GM18861 (cell line): ENCODE measurements around the gene QSOX1.

Experiments used
- ATAC-seq: cut with Tn5 transposase; IDR thresholded peaks from one replicate; pipeline ENCODE4 v1.9.1; 2021; ENCODE audit not compliant: unreplicated experiment

The QSOX1 gene

GRCh38 chr1:180211860-180212229, 57.2 kb downstream of the QSOX1 start:
- ATAC-seq = no peak

GRCh38 chr1:180213401-180214170, 58.9 kb downstream of the QSOX1 start:
- ATAC-seq = no peak

- no peak for ATAC-seq
Measured at GRCh38 chr1:180215856-180216625, 61.4 kb downstream of the QSOX1 start.

GRCh38 chr1:180217006-180217405, 62.3 kb downstream of the QSOX1 start:
- ATAC-seq = no peak

GRCh38 chr1:180218806-180219765, 64.4 kb downstream of the QSOX1 start:
- no peak for ATAC-seq

GRCh38 chr1:180219776-180220175, 65.1 kb downstream of the QSOX1 start:
- ATAC-seq = no peak

GRCh38 chr1:180221462-180221861, 66.8 kb downstream of the QSOX1 start:
- no peak for ATAC-seq

- no peak for ATAC-seq
Measured at GRCh38 chr1:180224902-180225301, 70.2 kb downstream of the QSOX1 start.

- ATAC-seq = no peak
Measured at GRCh38 chr1:180225403-180225802, 70.7 kb downstream of the QSOX1 start.

GRCh38 chr1:180227861-180228647, 73.4 kb downstream of the QSOX1 start:
- no peak for ATAC-seq

GRCh38 chr1:180228648-180229482, 74.2 kb downstream of the QSOX1 start:
- no peak for ATAC-seq

GRCh38 chr1:180229483-180230415, 75.1 kb downstream of the QSOX1 start, which contains the start of gene LHX4:
Gene LHX4, plus strand, starts transcription at chr1:180230264. Its CDS starts 266 bp downstream, at chr1:180230530.
- ATAC-seq = no peak

GRCh38 chr1:180230416-180230790, 75.7 kb downstream of the QSOX1 start:
- no peak for ATAC-seq

- ATAC-seq = no peak
Measured at GRCh38 chr1:180230791-180231505, 76.3 kb downstream of the QSOX1 start.

- ATAC-seq = no peak
Measured at GRCh38 chr1:180231506-180231921, 76.8 kb downstream of the QSOX1 start.

- ATAC-seq = no peak
Measured at GRCh38 chr1:180231936-180232335, 77.3 kb downstream of the QSOX1 start.

- no peak for ATAC-seq
Measured at GRCh38 chr1:180232521-180233043, 77.9 kb downstream of the QSOX1 start.
